ENCODE results near the gene SLC11A1. TPM values are rescaled to one million over a fixed set of nuclear protein-coding genes. Genes with fewer than 3 reads are reported as not detected.

The SLC11A1 gene
- total and polyA plus RNA-seq, 11 donors: 0.96 to 31.0 (median 4.5) TPM

GRCh38 chr2:218444692-218445357, 62.8 kb downstream of the SLC11A1 start:
- Histone ChIP-seq H3K36me3 (peaks cover 0 to 26% (median 22%) of the 10 kb centered on the region in 9 donors), H3K4me1 (no peaks in the 10 kb centered on the region), H3K27me3 (no peaks in the 10 kb centered on the region), H3K27ac (no peak overlapping the region), H3K4me3 (no peak overlapping the region), H3K9me3 (no peaks in the 10 kb centered on the region)
- TF ChIP-seq POLR2A (IDR thresholded peaks at IDR 0.05): no peak
- no peak for ATAC-seq
- intact Hi-C loops (cut with DNase I): no loop called here
- 92 to 97% (median 97%) methylated on average over 7 of the region's 7 CpGs for WGBS, 4 donors
- DNase-seq: no peak

DNA sequence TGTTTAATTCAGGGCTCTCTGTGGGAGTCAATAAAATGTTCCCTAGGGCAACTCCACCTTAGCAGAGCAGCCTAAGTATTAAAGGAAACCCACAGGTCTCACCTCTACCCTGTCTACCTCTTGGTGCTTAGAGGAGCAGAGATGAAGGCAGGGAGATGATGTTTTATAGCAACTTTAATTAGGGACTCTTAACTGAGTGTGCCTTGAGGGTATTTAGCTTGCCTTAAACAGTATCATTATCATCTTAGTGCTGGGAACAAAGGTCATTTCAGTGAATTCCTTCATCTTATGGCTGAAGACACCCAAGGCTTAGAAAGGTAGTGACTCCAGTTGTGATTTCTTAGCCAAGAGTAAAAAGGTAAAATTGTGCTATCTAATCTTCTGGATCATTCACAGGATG, 63.5 kb downstream of the SLC11A1 start:
- ATAC-seq (no peak), DNase-seq (no peak)
- H3K9me3 ChIP-seq: no peaks in the 10 kb centered on the region
- TF ChIP-seq POLR2A (IDR thresholded peaks at IDR 0.05): no peak
- TF ChIP-seq, protein P1, sequence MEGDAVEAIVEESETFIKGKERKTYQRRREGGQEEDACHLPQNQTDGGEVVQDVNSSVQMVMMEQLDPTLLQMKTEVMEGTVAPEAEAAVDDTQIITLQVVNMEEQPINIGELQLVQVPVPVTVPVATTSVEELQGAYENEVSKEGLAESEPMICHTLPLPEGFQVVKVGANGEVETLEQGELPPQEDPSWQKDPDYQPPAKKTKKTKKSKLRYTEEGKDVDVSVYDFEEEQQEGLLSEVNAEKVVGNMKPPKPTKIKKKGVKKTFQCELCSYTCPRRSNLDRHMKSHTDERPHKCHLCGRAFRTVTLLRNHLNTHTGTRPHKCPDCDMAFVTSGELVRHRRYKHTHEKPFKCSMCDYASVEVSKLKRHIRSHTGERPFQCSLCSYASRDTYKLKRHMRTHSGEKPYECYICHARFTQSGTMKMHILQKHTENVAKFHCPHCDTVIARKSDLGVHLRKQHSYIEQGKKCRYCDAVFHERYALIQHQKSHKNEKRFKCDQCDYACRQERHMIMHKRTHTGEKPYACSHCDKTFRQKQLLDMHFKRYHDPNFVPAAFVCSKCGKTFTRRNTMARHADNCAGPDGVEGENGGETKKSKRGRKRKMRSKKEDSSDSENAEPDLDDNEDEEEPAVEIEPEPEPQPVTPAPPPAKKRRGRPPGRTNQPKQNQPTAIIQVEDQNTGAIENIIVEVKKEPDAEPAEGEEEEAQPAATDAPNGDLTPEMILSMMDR (IDR thresholded peaks at IDR 0.05): no peak
- intact Hi-C loops (cut with DNase I): no loop called here
- H3K36me3 ChIP-seq: peaks cover 0 to 31% (median 23%) of the 10 kb centered on the region in 9 donors
- H3K27ac ChIP-seq: no peak overlapping the region
- H3K4me1 ChIP-seq: no peaks in the 10 kb centered on the region
- no peaks in the 10 kb centered on the region for H3K27me3 ChIP-seq
- H3K4me3 ChIP-seq: no peak overlapping the region

MicroRNAs encoded within 50 kb of the gene (microRNA counts, 767-probe panel; counts per million panel counts)
- microRNA hsa-miR-26b-5p: 4,726 to 4,984 counts per million in 2 donors

Small RNA genes lying within 50 kb of the gene (microRNA-seq; reads per million reads assigned to microRNA genes)
- 39,032 to 68,661 (median 47,322) reads per million in 4 donors for gene MIR26B
- gene MIR6810: 0 to 0.77 (median 0.69) reads per million in 4 donors

Other genes starting within 250 kb of the SLC11A1 start
- 1 to 10 TPM in 2 of 9 donors, under 1 TPM in 7; 0.23 to 1.9 (median 0.59) TPM for gene CXCR1, start 215.3 kb upstream of the SLC11A1 start, total RNA-seq
- under 1 TPM; 0.08 to 0.22 TPM for gene CXCR1, start 215.3 kb upstream of the SLC11A1 start, polyA plus RNA-seq
- gene ARPC2, start 165.1 kb upstream of the SLC11A1 start, total RNA-seq: 100 to 1,000 TPM; 126 to 278 (median 139) TPM
- 100 to 1,000 TPM in 1 of 2 donors, 10 to 100 TPM in 1; 64.9 to 223 TPM for gene ARPC2, start 165.1 kb upstream of the SLC11A1 start, polyA plus RNA-seq
- gene GPBAR1, start 121.3 kb upstream of the SLC11A1 start, total RNA-seq: 1 to 10 TPM in 6 of 9 donors, under 1 TPM in 3; 0.52 to 4.7 (median 1.2) TPM
- 1 to 10 TPM in 1 of 2 donors, under 1 TPM in 1; 1.00 to 1.8 TPM for gene GPBAR1, start 121.3 kb upstream of the SLC11A1 start, polyA plus RNA-seq
- gene AAMP, start 112.1 kb upstream of the SLC11A1 start, total RNA-seq: 100 to 1,000 TPM in 2 of 9 donors, 10 to 100 TPM in 7; 51.6 to 127 (median 58.0) TPM
- gene AAMP, start 112.1 kb upstream of the SLC11A1 start, polyA plus RNA-seq: 100 to 1,000 TPM in 1 of 2 donors, 10 to 100 TPM in 1; 58.6 to 150 TPM
- gene PNKD, start 111.8 kb upstream of the SLC11A1 start, total RNA-seq: 10 to 100 TPM; 53.8 to 78.7 (median 72.5) TPM
- gene PNKD, start 111.8 kb upstream of the SLC11A1 start, polyA plus RNA-seq: 100 to 1,000 TPM in 1 of 2 donors, 10 to 100 TPM in 1; 54.6 to 146 TPM
- 100 to 1,000 TPM in 7 of 9 donors, 10 to 100 TPM in 2; 89.1 to 173 (median 126) TPM for gene TMBIM1, start 89.8 kb upstream of the SLC11A1 start, total RNA-seq
- 100 to 1,000 TPM in 1 of 2 donors, 10 to 100 TPM in 1; 41.8 to 208 TPM for gene TMBIM1, start 89.8 kb upstream of the SLC11A1 start, polyA plus RNA-seq
- gene CATIP, start 25.4 kb upstream of the SLC11A1 start, total RNA-seq: under 1 TPM in 1 of 9 donors, not detected in 8; 0.18 TPM
- gene CATIP, start 25.4 kb upstream of the SLC11A1 start, polyA plus RNA-seq: under 1 TPM in 1 of 2 donors, not detected in 1; 0.07 TPM
- 100 to 1,000 TPM in 2 of 9 donors, 10 to 100 TPM in 7; 67.4 to 115 (median 93.8) TPM for gene CTDSP1, start 17.6 kb downstream of the SLC11A1 start, total RNA-seq
- 100 to 1,000 TPM in 1 of 2 donors, 10 to 100 TPM in 1; 74.4 to 121 TPM for gene CTDSP1, start 17.6 kb downstream of the SLC11A1 start, polyA plus RNA-seq
- gene VIL1, start 36.9 kb downstream of the SLC11A1 start, total RNA-seq: not detected
- under 1 TPM; 0.04 to 0.07 TPM for gene VIL1, start 36.9 kb downstream of the SLC11A1 start, polyA plus RNA-seq
- 10 to 100 TPM in 1 of 9 donors, 1 to 10 TPM in 8; 5.2 to 10.3 (median 7.8) TPM for gene USP37, start 186.1 kb downstream of the SLC11A1 start, total RNA-seq
- 1 to 10 TPM; 1.8 to 4.1 TPM for gene USP37, start 186.1 kb downstream of the SLC11A1 start, polyA plus RNA-seq
- 10 to 100 TPM; 19.4 to 34.8 (median 23.1) TPM for gene CNOT9, start 186.6 kb downstream of the SLC11A1 start, total RNA-seq
- gene CNOT9, start 186.6 kb downstream of the SLC11A1 start, polyA plus RNA-seq: 10 to 100 TPM; 12.2 to 23.3 TPM
- gene PLCD4, start 225.6 kb downstream of the SLC11A1 start, total RNA-seq: 1 to 10 TPM in 4 of 9 donors, under 1 TPM in 5; 0.14 to 1.9 (median 0.67) TPM
- gene PLCD4, start 225.6 kb downstream of the SLC11A1 start, polyA plus RNA-seq: under 1 TPM; 0.11 to 0.34 TPM

Measured in heart left ventricle (tissue), 16 donors.